Kidney (tissue), 14 donors: Measurements from ENCODE around the gene BUB1. TPM values are rescaled to one million over a fixed set of nuclear protein-coding genes. Genes with fewer than 3 reads are reported as not detected.

Experiments used
- DNase-seq, 5 donors: peaks; one replicate each; pipeline ENCODE4 v3.0.0-alpha.2; 2013 to 2020
- FAIRE-seq: peaks from 2 replicates; lab custom pipeline; 2012; peaks lifted over from hg19 to GRCh38; lab: Jason Lieb, UNC
- H3K27ac ChIP-seq, 2 donors: one replicate each; pipeline ENCODE4 v1.7.0; 2013; ENCODE audit warnings: low read depth in 2 of 2, low read length in 2 of 2, inconsistent platforms in 1 of 2
- H3K27me3 ChIP-seq: one replicate; pipeline ENCODE4 v1.7.1; 2013; ENCODE audit warnings: low read length, inconsistent platforms; ENCODE audit not compliant: control insufficient read depth, insufficient read depth
- H3K36me3 ChIP-seq, 3 donors: one replicate each; pipeline versions ENCODE4 v1.7.0 to v1.7.1; 2013; ENCODE audit warnings: low read length in 3 of 3, control low read depth in 1 of 3, inconsistent platforms in 1 of 3; ENCODE audit not compliant: insufficient read depth in 3 of 3, control insufficient read depth in 2 of 3
- H3K4me1 ChIP-seq, 3 donors: one replicate each; pipeline versions ENCODE4 v1.7.0 to v1.7.1; 2013; ENCODE audit warnings: low read length in 3 of 3, inconsistent platforms in 1 of 3, low read depth in 1 of 3; ENCODE audit not compliant: control insufficient read depth in 2 of 3, insufficient read depth in 2 of 3
- H3K4me3 ChIP-seq, 3 donors: one replicate each; pipeline versions ENCODE4 v1.7.0 to v1.8.1; 2013; ENCODE audit warnings: low read length in 3 of 3, control low read depth in 1 of 3, inconsistent platforms in 1 of 3
- H3K9ac ChIP-seq, 3 donors: one replicate each; pipeline versions ENCODE4 v1.7.0 to v1.7.1; 2013; ENCODE audit warnings: low read length in 3 of 3, control low read depth in 1 of 3, inconsistent platforms in 1 of 3
- H3K9me3 ChIP-seq, 3 donors: one replicate each; pipeline versions ENCODE4 v1.7.0 to v1.7.1; 2013; ENCODE audit warnings: low read length in 3 of 3, control low read depth in 1 of 3, inconsistent platforms in 1 of 3; ENCODE audit not compliant: control insufficient read depth in 2 of 3, insufficient read depth in 1 of 3
- intact Hi-C: fragments of 100-400 bp; cut with DNase I; formaldehyde crosslinking; loops from one replicate; pipeline ENCODE4 v1.11.1; 2022
- polyA plus RNA-seq: library from polyadenylated mRNA; stranded (reverse); fragments of 350-450 nt; fragmentation: Illumina TruSeq; extraction: RNeasy Lipid Tissue Mini Kit (QIAGEN cat#74804); gene quantifications from one replicate; pipeline ENCODE4 v1.2.3, GENCODE V29; 2014; ENCODE audit warnings: low read depth, low replicate concordance; ENCODE audit not compliant: insufficient read depth
- total RNA-seq: library from RNA; stranded (reverse); fragmentation: NEBNext Ultra II Directional; extraction: Animal tissue kit (Norgen Biotek cat#: 25700); gene quantifications from one replicate; pipeline ENCODE4 v1.2.1, GENCODE V29; 2021
- TF ChIP-seq, protein P1 (sequence below): IDR thresholded peaks from 3 replicates; pipeline ENCODE4 v1.5.1; 2012; ENCODE audit warnings: mild to moderate bottlenecking, moderate library complexity, borderline replicate concordance; ENCODE audit not compliant: insufficient read depth; ENCODE audit errors: extremely low read depth
- donor health status: control.
- donor health status: control.
- donor health status: control.
- donor health status: control.
- donor health status: control.
- donor health status: DM: yes; HTN: yes; CAD: no.
- donor health status: Normal renal cell carcinoma (clear cell type).

The BUB1 gene
- total and polyA plus RNA-seq, 2 donors from 2014 or later = 0.15 to 1.8 TPM

DNA sequence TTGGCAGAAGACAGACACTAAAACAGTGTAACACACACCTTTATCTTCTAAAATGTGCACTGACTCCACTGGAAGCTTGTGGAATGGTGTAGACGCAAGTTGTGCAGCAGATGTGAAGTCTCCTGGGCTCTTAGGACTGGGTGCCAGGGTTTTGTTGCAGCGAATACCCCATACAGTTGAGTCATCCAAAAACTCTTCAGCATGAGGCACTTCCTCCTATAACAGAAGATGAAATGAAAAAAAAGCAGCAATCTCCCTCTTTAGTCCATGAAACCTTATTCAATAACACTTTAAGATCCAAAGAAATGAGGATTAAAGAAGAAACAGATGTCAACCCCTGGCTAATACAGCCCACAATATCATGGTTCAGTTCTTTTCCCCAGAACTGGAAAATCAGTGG lies 22.2 kb downstream of the BUB1 start:
- intact Hi-C loops = no loop called here
- no peak overlapping the region for H3K9ac ChIP-seq
- FAIRE-seq (no peak), DNase-seq (no peak)
- peaks cover 0 to 5% (median 0%) of the 10 kb centered on the region in 3 donors for H3K4me1 ChIP-seq
- TF ChIP-seq, protein P1, sequence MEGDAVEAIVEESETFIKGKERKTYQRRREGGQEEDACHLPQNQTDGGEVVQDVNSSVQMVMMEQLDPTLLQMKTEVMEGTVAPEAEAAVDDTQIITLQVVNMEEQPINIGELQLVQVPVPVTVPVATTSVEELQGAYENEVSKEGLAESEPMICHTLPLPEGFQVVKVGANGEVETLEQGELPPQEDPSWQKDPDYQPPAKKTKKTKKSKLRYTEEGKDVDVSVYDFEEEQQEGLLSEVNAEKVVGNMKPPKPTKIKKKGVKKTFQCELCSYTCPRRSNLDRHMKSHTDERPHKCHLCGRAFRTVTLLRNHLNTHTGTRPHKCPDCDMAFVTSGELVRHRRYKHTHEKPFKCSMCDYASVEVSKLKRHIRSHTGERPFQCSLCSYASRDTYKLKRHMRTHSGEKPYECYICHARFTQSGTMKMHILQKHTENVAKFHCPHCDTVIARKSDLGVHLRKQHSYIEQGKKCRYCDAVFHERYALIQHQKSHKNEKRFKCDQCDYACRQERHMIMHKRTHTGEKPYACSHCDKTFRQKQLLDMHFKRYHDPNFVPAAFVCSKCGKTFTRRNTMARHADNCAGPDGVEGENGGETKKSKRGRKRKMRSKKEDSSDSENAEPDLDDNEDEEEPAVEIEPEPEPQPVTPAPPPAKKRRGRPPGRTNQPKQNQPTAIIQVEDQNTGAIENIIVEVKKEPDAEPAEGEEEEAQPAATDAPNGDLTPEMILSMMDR = no peak
- H3K27ac ChIP-seq = no peak overlapping the region
- H3K27me3 ChIP-seq = no peaks in the 10 kb centered on the region
- H3K4me3 ChIP-seq = no peak overlapping the region
- H3K36me3 ChIP-seq = no peaks in the 10 kb centered on the region
- no peaks in the 10 kb centered on the region for H3K9me3 ChIP-seq

DNA sequence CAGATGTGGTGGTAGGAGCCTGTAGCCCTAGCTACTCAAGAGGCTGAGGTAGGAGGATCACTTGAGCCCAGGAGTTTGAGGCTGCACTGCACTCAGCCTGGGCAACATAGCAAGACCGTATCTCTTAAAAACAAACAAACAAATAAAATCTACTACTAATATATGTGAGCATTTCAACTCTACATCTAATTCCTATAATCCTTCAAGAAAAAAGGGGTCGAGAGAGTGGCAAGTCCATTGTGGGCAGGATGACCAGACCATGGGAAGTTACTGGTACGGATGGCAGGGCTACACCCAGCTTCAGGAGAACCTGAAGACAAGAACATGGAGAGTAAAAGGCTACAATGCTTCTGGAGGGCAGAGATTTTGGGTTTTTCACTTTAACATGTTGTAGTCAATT lies 24.0 kb downstream of the BUB1 start:
- peaks cover 0 to 5% (median 0%) of the 10 kb centered on the region in 3 donors for H3K4me1 ChIP-seq
- TF ChIP-seq, protein P1 = no peak
- DNase-seq = no peak
- H3K27ac ChIP-seq = no peak overlapping the region
- intact Hi-C loops = no loop called here
- no peaks in the 10 kb centered on the region for H3K36me3 ChIP-seq
- H3K9me3 ChIP-seq = no peaks in the 10 kb centered on the region
- H3K4me3 ChIP-seq = no peak overlapping the region
- FAIRE-seq = no peak
- no peak overlapping the region for H3K9ac ChIP-seq
- H3K27me3 ChIP-seq = no peaks in the 10 kb centered on the region

DNA sequence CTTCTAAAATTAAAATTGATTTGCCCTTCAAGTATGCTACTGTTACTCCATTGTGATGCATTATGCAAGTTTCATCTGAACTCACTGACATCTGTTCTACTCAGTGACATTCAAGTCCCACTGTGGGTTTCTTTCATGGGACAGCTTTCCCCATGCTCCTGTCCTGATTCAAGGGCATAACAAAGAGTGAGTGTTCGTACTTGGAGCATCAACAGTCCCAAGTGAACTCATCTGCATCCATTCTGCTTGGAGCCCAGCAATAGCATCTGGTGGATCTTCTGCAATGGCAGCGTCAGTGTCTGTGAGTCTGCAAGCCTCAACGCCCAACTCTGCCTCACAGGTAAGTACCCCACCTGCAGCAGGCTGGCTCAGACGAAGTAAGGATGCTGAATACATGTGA lies 27.5 kb downstream of the BUB1 start:
- DNase-seq (no peak), FAIRE-seq (no peak)
- Histone ChIP-seq H3K9ac (no peak overlapping the region), H3K4me3 (no peak overlapping the region), H3K9me3 (no peaks in the 10 kb centered on the region), H3K27ac (no peak overlapping the region), H3K36me3 (no peaks in the 10 kb centered on the region), H3K4me1 (no peaks in the 10 kb centered on the region), H3K27me3 (no peaks in the 10 kb centered on the region)
- TF ChIP-seq, protein P1 = no peak
- intact Hi-C loops = no loop called here

DNA sequence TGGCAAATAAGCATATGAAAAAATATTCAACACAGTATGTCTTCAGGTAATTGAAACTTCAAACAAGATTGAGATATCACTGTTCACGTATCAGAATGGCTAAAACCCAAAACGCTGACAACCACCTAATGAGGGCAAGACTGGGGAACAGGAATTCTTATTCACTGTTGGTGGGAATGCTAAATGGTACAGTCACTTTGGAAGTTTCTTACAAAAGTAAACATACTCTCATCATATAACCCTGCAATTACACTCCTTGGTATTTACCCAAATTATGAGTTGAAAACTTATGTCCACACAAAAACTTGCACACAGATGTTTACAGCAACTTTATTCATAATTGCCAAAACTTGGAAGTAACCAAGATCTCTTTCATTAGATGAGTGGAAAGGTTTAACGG lies 30.1 kb downstream of the BUB1 start:
- H3K4me1 ChIP-seq = no peaks in the 10 kb centered on the region
- TF ChIP-seq, protein P1 = no peak
- no peak for DNase-seq
- H3K9ac ChIP-seq = no peak overlapping the region
- intact Hi-C loops = no loop called here
- no peak for FAIRE-seq
- no peaks in the 10 kb centered on the region for H3K27me3 ChIP-seq
- no peaks in the 10 kb centered on the region for H3K36me3 ChIP-seq
- no peak overlapping the region for H3K27ac ChIP-seq
- H3K9me3 ChIP-seq = no peaks in the 10 kb centered on the region
- no peak overlapping the region for H3K4me3 ChIP-seq
